Muscle of back (tissue), 13 donors: ENCODE data around the gene TBC1D20. TPM values are rescaled to one million over a fixed set of nuclear protein-coding genes. Genes with fewer than 3 reads are reported as not detected.
A peak's percentile ranks its signal among the peaks of the same experiment; 100 is the strongest.
"Not testable (repeated sequence)": the region's sequence is repeated elsewhere in the genome, so short reads cannot be mapped to it uniquely, and the experiment has no call there.

ENCODE experiments used
- DNase-seq, 3 donors: peaks; one replicate each; pipeline versions ENCODE4 v3.0.0 to v3.0.0-alpha.2; 2013
- long read RNA-seq, 9 donors: transcript quantifications; one replicate each; lab custom pipeline, GENCODE V29; 2026
- polyA plus RNA-seq, 10 donors: library from polyadenylated mRNA; unstranded; fragments of 120-200 nt; gene quantifications; one replicate each; pipeline ENCODE4 v1.2.1, GENCODE V29; 2013; ENCODE audit not compliant: insufficient read length in 10 of 10

Gene TBC1D20
- 10 to 100 TPM; 27.3 to 35.0 (median 29.8) TPM for polyA plus RNA-seq
- long read RNA-seq, donor 1, full-length matches to known transcripts = 7 of 21 reads
- long read RNA-seq, donor 1, partial matches to known transcripts = 14 of 21 reads
- long read RNA-seq, donor 1, other reads (novel, unspliced or antisense) = 0 of 21 reads
- long read RNA-seq, donor 2, full-length matches to known transcripts = 6 of 6 reads
- long read RNA-seq, donor 2, partial matches to known transcripts = 0 of 6 reads
- long read RNA-seq, donor 2, other reads (novel, unspliced or antisense) = 0 of 6 reads
- long read RNA-seq, donor 3 = 0 reads
- long read RNA-seq, donor 4, full-length matches to known transcripts = 3 of 3 reads
- long read RNA-seq, donor 4, partial matches to known transcripts = 0 of 3 reads
- long read RNA-seq, donor 4, other reads (novel, unspliced or antisense) = 0 of 3 reads
- long read RNA-seq, donor 5, full-length matches to known transcripts = 5 of 5 reads
- long read RNA-seq, donor 5, partial matches to known transcripts = 0 of 5 reads
- long read RNA-seq, donor 5, other reads (novel, unspliced or antisense) = 0 of 5 reads
- long read RNA-seq, donor 6, full-length matches to known transcripts = 8 of 8 reads
- long read RNA-seq, donor 6, partial matches to known transcripts = 0 of 8 reads
- long read RNA-seq, donor 6, other reads (novel, unspliced or antisense) = 0 of 8 reads
- long read RNA-seq, donor 7, full-length matches to known transcripts = 8 of 8 reads
- long read RNA-seq, donor 7, partial matches to known transcripts = 0 of 8 reads
- long read RNA-seq, donor 7, other reads (novel, unspliced or antisense) = 0 of 8 reads
- long read RNA-seq, donor 8, full-length matches to known transcripts = 6 of 6 reads
- long read RNA-seq, donor 8, partial matches to known transcripts = 0 of 6 reads
- long read RNA-seq, donor 8, other reads (novel, unspliced or antisense) = 0 of 6 reads
- long read RNA-seq, donor 9 = 0 reads

GRCh38 chr20:462199-462991 lies at the start of gene TBC1D20:
Gene TBC1D20, minus strand, starts transcription at chr20:462533. Its CDS starts 128 bp downstream, at chr20:462405.
- DNase-seq = peak; percentile 89 to 95 (median 94)

GRCh38 chr20:510328-511057 lies 48.2 kb upstream of the TBC1D20 start:
- DNase-seq = not testable (repeated sequence)

DNA sequence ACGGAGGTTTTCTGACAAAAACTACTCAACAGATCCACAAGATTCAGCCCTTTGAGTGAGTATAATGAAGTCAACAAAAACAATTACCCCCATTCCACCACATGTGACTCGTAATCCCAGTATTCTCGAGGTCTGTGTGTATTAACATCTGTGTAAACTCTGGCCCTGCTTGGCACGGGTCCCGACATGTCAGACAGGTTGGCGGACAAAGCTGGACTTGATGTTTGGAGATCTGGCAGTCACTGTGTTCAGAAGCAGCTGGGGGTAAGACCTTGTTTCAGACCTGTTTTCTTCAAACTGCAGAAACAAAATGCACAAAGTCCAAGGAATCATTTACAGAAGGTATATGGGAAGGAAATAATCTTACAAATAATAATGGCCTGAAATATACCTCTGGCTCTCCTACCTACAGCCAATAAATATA lies 46.0 kb upstream of the TBC1D20 start:
- DNase-seq = not testable (repeated sequence)

DNA sequence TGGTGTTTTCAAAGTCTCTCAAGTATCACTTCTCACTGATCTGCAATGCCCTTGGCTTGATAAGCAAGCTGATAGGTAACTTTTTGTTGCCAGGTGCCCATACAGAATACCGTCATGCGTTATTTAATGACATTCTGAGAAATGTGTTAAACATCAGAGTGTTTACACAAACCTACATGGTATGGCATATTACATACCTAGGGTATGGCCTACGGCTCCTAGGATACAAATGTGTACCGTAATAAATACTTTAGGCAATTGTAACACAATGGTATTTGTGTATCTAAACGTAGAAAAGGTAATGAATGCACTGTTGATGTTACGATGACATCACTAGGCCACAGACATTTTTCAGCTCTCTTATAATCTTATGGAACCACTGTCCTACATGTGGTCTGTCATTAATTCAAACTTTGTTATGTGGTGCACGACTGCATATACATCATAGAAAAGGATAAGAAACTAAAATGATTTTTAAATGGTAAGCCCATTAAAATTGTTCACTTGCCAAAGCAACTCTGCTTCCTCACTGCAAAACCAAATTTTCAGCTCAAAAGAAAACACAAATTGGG lies 45.5 kb upstream of the TBC1D20 start:
- no peak for DNase-seq

- no peak for DNase-seq
Measured at GRCh38 chr20:507006-507758, 44.8 kb upstream of the TBC1D20 start.

DNA sequence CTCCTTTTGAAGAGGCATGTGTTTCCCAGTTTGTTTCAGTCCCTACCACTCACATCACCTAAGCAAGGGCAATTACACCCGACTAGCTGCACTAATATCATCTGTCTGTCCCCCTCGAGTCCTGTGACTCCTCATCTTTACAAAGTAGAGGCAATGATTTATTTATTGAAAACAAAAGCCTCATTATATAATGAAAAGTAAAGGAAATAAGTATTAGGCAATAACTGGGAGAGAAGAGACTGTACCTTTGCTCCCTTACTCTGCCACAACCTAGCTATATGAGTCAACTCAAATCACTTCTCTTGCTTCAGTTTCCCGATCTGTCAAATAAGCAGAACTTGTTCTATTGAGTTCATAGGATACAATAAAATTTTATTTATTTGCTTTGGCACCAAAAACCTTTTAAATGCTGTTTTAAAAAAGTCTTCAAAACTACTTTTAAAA lies 42.3 kb upstream of the TBC1D20 start:
- no peak for DNase-seq

DNA sequence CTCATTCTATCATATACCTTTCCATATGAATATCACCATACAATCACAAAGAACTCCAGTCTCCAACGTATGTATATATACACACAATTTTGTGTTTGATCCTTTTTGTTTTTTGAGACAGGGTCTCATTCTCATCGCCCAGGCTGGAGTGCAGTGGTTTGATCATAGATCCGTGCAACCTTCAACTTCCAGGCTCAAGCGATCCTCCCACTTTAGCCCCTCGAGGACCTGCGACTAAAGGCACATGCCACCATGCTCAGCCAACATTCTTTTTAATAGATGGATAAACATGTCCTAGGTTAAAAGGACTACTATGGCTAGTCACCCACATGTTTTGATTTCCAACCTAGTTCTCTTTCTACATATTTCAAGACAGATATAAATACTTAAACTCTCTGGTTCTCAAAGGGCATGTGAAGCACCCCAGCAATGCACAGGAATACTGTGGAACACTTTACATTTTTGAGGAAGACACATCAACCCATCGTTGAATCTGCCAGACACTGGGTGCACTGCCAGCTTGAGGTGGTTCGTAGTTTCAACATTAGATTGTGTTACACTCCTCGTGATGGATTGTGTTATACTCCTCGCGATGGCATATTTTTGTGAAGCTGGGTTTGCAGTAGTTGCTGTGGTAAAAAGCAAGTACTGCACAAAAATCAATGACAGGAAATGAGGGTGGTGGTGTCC lies 40.9 kb upstream of the TBC1D20 start:
- DNase-seq = no peak

- no peak for DNase-seq
Measured at GRCh38 chr20:497979-498378, 35.6 kb upstream of the TBC1D20 start.

DNA sequence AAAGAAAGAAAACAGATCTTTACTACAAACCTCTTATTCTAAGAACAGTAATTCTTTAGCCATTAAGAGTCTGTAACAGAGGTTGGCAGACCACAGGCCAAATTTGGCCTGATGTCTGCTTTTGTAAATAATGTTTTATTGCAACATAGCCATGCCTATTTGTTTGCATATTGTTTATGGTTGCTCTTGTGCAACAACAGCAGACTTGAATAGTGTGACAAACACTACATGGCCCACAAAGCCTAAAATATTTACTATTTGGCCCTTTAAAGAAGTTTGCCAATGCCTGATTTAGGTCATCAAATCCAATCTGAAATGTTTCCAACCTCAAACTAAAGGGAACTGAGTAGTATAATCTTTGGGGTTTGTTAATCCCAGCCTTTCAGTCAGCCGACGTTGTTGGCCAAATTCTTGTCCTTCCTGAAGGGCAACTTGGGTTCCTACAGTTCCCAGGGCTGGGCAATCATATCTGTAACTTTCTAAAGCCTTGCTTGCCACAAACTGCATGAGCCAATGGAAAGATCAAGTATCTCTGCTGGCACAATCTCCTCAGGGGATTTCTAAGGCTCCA lies 33.9 kb upstream of the TBC1D20 start:
- no peak for DNase-seq

DNA sequence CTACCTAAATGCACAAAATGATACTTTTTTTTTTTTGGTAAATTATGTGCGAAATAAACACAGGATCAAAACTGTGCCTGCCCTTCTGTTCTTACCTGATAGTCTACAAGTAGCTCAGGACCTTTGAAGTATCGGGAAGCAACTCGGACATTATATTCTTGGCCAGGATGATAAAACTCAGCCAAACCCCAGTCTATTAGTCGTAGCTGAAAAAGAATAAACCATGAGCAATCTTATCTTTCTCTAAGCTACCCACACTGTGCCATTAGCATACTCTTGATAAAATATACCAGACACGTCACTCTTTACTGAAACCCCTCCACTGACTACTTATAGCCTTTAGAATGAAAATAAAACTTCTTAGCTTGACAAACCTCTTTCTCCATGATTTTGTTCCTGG lies 29.8 kb upstream of the TBC1D20 start:
- DNase-seq = no peak

GRCh38 chr20:487655-488054 lies 25.3 kb upstream of the TBC1D20 start:
- DNase-seq = peak in 1 of 3 donors; percentile 22

DNA sequence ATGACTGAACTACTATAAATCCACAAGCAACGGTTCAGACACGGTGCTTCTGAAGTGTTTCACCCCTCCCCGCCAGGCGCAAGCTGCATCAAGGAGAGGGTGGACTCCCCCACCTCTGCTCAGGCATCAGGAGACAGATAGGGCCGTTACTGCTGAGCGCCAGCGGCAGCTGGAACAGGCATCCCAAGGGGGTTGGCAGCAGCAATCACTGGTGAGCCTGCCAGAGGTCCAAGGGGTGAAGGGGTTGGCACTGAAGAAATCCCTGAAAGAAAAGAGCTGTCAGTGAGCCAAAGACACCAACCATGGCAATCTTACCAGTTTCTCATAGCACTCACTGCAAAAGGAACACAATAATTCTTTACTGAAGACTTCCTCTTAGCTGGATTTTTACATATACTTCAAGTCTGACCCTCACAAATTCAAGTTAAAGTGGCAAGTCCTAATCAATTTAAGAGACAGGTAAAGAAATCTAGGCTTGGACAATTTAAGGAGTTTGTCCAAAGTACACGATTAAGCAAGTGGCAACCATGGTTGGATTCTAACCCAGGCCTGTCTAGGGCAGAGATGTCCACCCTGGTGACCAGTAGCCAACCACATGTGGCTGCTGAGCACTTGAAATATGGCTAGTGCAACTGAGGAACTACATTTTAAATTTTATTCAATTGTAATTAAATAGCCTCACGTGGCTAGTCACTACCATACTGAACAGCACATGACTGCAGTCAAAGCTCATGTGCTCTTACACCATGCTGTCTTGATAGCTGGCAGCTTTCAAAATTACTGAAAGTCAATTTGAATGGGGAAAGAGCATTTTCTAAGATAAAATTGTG lies 21.7 kb upstream of the TBC1D20 start:
- DNase-seq = no peak

GRCh38 chr20:481167-481566 lies 18.8 kb upstream of the TBC1D20 start:
- no peak for DNase-seq

GRCh38 chr20:480044-480443 lies 17.7 kb upstream of the TBC1D20 start:
- no peak for DNase-seq

- DNase-seq = no peak
Measured at GRCh38 chr20:479487-479886, 17.2 kb upstream of the TBC1D20 start.

- peak; percentile 56 to 73 (median 62) for DNase-seq
Measured at GRCh38 chr20:478949-479429, 16.7 kb upstream of the TBC1D20 start.
